CMK (cell line): ENCODE data around the gene CSF3.
A peak's percentile ranks its signal among the peaks of the same experiment; 100 is the strongest.
"Not testable (repeated sequence)": the region's sequence is repeated elsewhere in the genome, so short reads cannot be mapped to it uniquely, and the experiment has no call there.

Experiments
- DNase-seq: peaks from one replicate; pipeline ENCODE4 v3.0.0-alpha.2; 2010; ENCODE audit warnings: low read depth

Gene CSF3

DNA sequence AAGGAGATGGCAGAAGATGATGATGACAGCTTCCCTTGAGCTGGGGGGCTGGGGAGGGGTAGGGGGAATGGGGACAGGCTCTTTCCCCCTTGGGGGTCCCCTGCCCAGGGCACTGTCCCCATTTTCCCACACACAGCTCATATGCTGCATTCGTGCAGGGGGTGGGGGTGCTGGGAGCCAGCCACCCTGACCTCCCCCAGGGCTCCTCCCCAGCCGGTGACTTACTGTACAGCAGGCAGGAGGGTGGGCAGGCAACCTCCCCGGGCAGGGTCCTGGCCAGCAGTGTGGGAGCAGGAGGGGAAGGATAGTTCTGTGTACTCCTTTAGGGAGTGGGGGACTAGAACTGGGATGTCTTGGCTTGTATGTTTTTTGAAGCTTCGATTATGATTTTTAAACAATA, 17.7 kb upstream of the CSF3 start:
- no peak for DNase-seq

- no peak for DNase-seq
Measured at GRCh38 chr17:39999067-39999466, 16.2 kb upstream of the CSF3 start.

DNA sequence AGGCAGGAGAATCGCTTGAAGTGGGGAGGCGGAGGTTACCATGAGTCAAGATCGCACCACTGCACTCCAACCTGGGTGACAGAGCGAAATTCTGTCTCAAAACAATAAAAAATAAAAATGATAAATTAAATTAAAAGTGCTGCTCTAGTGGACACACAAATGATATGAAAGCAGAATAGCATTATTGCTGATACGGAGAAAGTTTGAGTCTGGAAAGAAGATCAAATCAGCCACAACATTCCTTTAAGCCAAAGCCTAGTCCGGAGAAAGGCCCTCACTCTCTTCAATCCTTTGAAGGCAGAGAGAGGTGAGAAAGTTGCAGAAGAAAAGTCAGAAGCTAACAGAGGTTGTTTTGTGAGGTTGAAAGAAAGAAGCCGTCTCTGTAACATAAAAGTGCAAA, 15.1 kb upstream of the CSF3 start:
- no peak for DNase-seq

DNA sequence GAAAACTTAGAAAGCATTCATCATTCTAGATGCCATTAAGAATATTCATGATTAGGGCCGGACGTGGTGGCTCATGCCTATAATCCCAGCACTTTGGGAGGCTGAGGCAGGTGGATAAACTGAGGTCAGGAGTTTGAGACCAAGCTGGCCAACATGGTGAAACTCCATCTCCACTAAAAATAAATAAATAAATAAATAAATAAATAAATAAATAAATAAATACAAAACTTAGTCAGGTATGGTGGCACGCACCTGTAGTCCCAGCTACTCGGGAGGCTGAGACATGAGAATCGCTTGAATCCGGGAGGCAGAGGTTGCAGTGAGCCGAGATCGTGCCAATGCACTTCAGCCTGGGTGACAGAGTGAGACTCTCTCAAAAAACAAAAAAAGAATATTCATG, 13.9 kb upstream of the CSF3 start:
- DNase-seq, result not testable (repeated sequence)

GRCh38 chr17:40004072-40004471, 11.2 kb upstream of the CSF3 start:
- DNase-seq, result no peak

GRCh38 chr17:40004712-40005111, 10.5 kb upstream of the CSF3 start:
- DNase-seq, result no peak

- no peak for DNase-seq
Measured at GRCh38 chr17:40005520-40005919, 9.7 kb upstream of the CSF3 start.

DNA sequence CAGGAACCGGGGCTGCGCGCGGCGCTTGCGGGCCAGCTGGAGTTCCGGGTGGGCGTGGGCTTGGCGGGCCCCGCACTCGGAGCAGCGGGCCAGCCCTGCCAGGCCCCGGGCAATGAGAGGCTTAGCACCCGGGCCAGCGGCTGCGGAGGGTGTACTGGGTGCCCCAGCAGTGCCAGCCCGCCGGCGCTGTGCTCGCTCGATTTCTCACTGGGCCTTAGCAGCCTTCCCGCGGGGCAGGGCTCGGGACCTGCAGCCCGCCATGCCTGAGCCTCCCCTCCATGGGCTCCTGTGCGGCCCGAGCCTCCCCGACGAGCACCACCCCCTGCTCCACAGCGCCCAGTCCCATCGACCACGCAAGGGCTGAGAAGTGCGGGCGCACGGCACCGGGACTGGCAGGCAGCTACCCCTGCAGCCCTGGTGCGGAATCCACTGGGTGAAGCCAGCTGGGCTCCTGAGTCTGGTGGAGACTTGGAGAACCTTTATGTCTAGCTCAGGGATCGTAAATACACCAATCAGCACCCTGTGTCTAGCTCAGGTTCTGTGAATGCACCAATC, 4.2 kb upstream of the CSF3 start:
- DNase-seq, result not testable (repeated sequence)

DNA sequence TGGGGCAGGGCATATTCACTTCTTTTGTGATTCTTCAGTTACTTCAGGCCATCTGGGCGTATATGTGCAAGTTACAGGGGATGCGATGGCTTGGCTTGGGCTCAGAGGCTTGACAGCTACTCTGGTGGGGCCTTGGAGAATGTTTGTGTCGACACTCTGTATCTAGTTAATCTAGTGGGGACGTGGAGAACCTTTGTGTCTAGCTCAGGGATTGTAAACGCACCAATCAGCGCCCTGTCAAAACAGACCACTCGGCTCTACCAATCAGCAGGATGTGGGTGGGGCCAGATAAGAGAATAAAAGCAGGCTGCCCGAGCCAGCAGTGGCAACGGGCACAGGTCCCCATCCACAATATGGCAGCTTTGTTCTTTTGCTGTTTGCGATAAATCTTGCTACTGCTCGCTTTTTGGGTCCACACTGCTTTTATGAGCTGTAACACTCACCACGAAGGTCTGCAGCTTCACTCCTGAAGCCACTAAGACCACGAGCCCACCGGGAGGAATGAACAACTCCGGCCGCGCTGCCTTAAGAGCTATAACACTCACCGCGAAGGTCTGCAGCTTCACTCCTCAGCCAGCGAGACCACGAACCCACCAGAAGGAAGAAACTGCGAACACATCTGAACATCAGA, 3.1 kb upstream of the CSF3 start:
- not testable (repeated sequence) for DNase-seq

DNA sequence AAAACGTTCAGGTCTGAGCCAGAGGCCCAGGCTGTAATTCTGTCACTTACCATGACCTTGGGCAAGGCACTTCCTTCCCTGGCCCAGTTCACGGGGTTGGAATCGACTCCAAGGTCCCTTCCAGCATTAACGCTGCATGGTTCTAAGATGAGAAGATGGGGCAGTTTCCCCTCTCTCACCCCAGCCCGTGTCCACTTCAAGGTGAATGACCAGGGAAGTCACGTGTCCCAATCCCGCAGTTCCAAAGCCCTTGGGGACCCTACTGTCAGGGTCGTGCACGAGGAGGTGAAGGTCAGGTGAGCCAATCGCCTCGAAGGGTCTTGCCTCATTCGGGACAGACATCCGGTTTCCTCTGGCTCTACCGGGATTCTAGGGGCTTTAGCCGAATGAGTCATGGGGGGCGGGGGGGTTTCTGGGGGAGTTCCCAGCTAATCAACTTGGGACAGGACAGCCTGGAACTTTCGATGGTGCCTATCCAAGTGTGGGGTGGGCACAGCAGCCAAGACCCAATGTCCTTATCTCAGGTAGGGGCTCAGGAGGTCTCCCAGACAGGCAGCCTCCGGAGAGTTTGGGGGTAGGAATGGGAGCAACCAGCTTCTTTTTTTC, 762 bp upstream of the CSF3 start:
- DNase-seq, result no peak

- no peak for DNase-seq
Measured at GRCh38 chr17:40015998-40016985, 1.1 kb downstream of the CSF3 start.

GRCh38 chr17:40017422-40018080, 2.3 kb downstream of the CSF3 start:
- no peak for DNase-seq

GRCh38 chr17:40018211-40019121, 3.2 kb downstream of the CSF3 start:
- DNase-seq, result peak; percentile 8

DNA sequence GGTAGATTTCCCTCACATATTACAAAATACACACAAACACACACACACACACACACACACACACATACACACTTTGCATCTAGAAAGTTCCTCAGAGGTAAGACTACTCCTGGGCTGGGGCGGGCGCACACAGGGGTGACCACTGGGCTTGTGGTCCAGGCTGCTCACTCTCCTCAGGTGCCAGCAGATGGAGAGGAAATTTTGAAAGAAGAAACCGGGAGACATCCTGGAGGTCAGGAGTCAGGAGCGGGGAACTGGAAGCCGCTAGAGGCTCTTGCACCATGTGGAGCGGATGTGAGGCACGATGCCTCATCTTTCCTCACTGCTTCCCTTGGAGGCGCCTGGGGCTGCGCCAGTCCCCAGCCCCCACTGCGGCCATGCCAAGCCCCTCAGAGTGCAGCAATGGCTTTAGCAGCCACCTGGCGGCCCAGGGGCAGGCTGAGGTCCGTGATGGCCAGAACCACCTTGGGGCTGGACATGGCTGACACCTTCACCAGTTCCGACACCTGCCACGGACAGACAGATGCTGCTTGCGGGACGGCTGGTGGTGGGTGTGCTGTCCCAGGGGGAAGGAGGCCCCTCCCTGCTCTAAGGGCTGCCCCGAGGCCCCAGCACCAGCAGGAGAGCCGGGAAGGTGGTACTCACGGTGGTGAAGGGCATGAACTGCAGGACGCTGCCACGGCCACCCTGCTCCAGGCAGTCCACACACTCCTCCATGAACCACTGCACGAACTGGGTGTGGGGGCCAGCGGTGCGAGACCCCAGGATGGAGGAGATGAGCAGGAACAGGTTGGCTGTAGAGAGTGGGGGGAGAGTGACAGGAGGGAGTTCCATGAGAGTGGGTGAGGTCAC, 4.1 kb downstream of the CSF3 start:
- no peak for DNase-seq

- DNase-seq, result no peak
Measured at GRCh38 chr17:40020146-40020545, 4.9 kb downstream of the CSF3 start.

DNA sequence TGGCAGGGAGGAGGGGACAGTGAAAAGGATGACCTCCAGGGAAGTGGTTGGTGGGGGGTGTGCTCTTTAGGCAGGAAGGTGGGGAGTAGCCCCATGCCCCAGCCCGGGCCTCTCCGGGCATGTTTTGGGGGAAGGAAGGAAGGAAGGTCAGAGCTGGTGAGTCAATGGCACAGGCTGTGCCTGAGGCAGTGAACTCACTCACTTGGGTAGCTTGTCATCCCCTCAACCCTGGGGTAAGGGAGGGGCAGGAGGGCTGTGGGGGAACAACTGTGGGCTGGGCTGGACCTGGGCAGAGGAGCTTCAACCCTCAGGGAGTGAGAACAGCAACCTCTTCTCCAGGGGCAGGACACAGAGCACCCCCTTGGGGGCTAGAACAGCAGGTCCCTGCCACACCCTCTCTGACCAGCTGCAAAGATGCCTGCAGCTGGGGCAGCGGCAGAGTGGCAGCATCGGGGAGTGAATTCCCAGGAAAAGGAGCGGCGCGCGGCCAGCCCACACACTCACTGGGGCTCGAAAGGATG, 6.3 kb downstream of the CSF3 start:
- DNase-seq, result no peak

DNA sequence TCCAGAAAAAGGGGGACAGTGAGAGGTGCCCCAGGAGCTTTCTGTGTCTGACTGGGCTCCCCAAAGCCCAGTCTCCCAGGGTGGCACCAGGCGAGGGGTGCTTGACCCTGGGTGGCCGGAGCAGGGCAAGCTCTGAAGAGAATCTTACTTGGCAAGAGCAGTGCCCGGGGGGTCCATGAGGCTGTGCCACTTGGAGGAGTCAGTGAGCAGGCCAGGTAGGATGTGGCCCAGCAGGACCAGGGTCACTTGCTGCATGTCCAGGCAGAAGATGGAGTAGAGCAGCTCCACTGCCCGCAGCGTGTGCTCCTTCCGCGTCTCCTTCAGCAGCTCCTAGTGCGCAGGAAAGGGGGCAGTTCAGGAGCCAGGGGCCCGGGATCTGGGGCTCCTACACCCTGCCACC, 7.3 kb downstream of the CSF3 start:
- no peak for DNase-seq

- no peak for DNase-seq
Measured at GRCh38 chr17:40022961-40023541, 7.8 kb downstream of the CSF3 start.

- DNase-seq, result no peak
Measured at GRCh38 chr17:40023590-40024292, 8.5 kb downstream of the CSF3 start.
